SK-N-SH (cell line): ENCODE results near the gene ARID4B. TPM values are rescaled to one million over a fixed set of nuclear protein-coding genes. Genes with fewer than 3 reads are reported as not detected.
"Not testable (repeated sequence)": the region's sequence is repeated elsewhere in the genome, so short reads cannot be mapped to it uniquely, and the experiment has no call there.

Experiments used
- CTCF ChIA-PET: fragments of 300-600, 350-600 bp; formaldehyde crosslinking; extraction: SDS; loops from one replicate; lab custom pipeline; 2021; lab: Yijun Ruan, JAX
- POLR2A ChIA-PET: fragments of 350-600 bp; sonication (Branson Sonifier 250); formaldehyde crosslinking; extraction: SDS; loops from one replicate; lab custom pipeline; 2020; ENCODE audit warnings: antibody characterized with exemption, inconsistent platforms; lab: Yijun Ruan, JAX
- DNase-seq: peaks from one replicate; pipeline ENCODE4 v3.0.0; 2012
- H2AFZ ChIP-seq: fragments of 200-600 bp; sonication (generic); 2 replicates; pipeline ENCODE4 v1.8.1; 2016; ENCODE audit warnings: antibody characterized with exemption, mild to moderate bottlenecking, low read depth
- H3F3A ChIP-seq: fragments of 200-600 bp; sonication (generic); replicated peaks from 2 replicates; pipeline ENCODE3; 2016; ENCODE audit warnings: antibody characterized with exemption, mild to moderate bottlenecking; ENCODE audit not compliant: insufficient read depth
- H3K27ac ChIP-seq, 2 experiments: fragments of 200-500 bp in 1 of 2; fragments of 200-600 bp in 1 of 2; sonication (Bioruptor generic) in 1 of 2; sonication (generic), shearing (Covaris generic) in 1 of 2; 2 replicates each; pipeline versions ENCODE4 v1.5.1 to v1.6.1; 2014 to 2016; ENCODE audit warnings: low read depth in 2 of 2, inconsistent platforms in 1 of 2, low read length in 1 of 2, mild to moderate bottlenecking in 1 of 2, mixed read lengths in 1 of 2
- H3K27me3 ChIP-seq: fragments of 200-600 bp; sonication (generic), shearing (Covaris generic); 2 replicates; pipeline ENCODE4 v1.6.1; 2016; ENCODE audit warnings: mixed run types; ENCODE audit not compliant: insufficient read depth
- H3K36me3 ChIP-seq, 2 experiments: fragments of 200-500 bp in 1 of 2; fragments of 200-600 bp in 1 of 2; sonication (Bioruptor generic) in 1 of 2; sonication (generic) in 1 of 2; replicated peaks in 1 of 2; 2 replicates each; pipeline versions ENCODE3 to v1.5.1; 2014 to 2016; ENCODE audit warnings: low read length in 1 of 2, mild to moderate bottlenecking in 1 of 2; ENCODE audit not compliant: insufficient read depth in 2 of 2, control insufficient read depth in 1 of 2
- H3K4me1 ChIP-seq, 2 experiments: fragments of 200-500 bp in 1 of 2; fragments of 200-600 bp in 1 of 2; sonication (Bioruptor generic) in 1 of 2; sonication (generic), shearing (Covaris generic) in 1 of 2; 2 replicates each; pipeline versions ENCODE4 v1.5.1 to v1.6.1; 2014 to 2016; ENCODE audit warnings: low read depth in 1 of 2, low read length in 1 of 2, mixed run types in 1 of 2; ENCODE audit not compliant: insufficient read depth in 2 of 2, control insufficient read depth in 1 of 2
- H3K4me2 ChIP-seq: fragments of 200-600 bp; sonication (generic), shearing (Covaris generic); 2 replicates; pipeline ENCODE4 v1.6.1; 2017; ENCODE audit warnings: mixed run types
- H3K4me3 ChIP-seq, 2 experiments: fragments of 200-500 bp in 1 of 2; fragments of 200-600 bp in 1 of 2; sonication (Bioruptor generic) in 1 of 2; sonication (generic), shearing (Covaris generic) in 1 of 2; 2 replicates each; pipeline versions ENCODE4 v1.5.1 to v1.8.1; 2014 to 2016; ENCODE audit warnings: low read depth in 2 of 2, inconsistent platforms in 1 of 2, low read length in 1 of 2, mild to moderate bottlenecking in 1 of 2, mixed read lengths in 1 of 2, moderate library complexity in 1 of 2
- H3K79me2 ChIP-seq: fragments of 200-600 bp; sonication (generic); 2 replicates; pipeline ENCODE4 v1.8.1; 2017; ENCODE audit warnings: mild to moderate bottlenecking; ENCODE audit not compliant: insufficient read depth
- H3K9ac ChIP-seq: fragments of 200-600 bp; sonication (generic); 2 replicates; pipeline ENCODE4 v1.6.1; 2017; ENCODE audit warnings: mixed run types
- H3K9me2 ChIP-seq: fragments of 200-600 bp; sonication (generic); 2 replicates; pipeline ENCODE4 v1.6.1; 2017; ENCODE audit warnings: mixed run types
- H3K9me3 ChIP-seq: fragments of 200-600 bp; sonication (generic); 2 replicates; pipeline ENCODE4 v1.6.1; 2017; ENCODE audit warnings: mixed run types, mild to moderate bottlenecking, moderate library complexity
- H4K20me1 ChIP-seq: fragments of 200-600 bp; sonication (generic); 2 replicates; pipeline ENCODE4 v1.6.1; 2017; ENCODE audit warnings: mild to moderate bottlenecking, mixed run types; ENCODE audit not compliant: insufficient read depth
- CTCF ChIP-seq: fragments of 200-600 bp; sonication (generic); IDR thresholded peaks from 2 replicates; pipeline ENCODE4 v1.6.1; 2017; ENCODE audit warnings: antibody characterized with exemption, mild to moderate bottlenecking, moderate library complexity
- EZH2phosphoT487 ChIP-seq: fragments of 200-600 bp; sonication (generic); IDR thresholded peaks from 2 replicates; pipeline ENCODE4 v1.6.1; 2017; ENCODE audit warnings: low read depth, mixed run types, mild to moderate bottlenecking, antibody characterized with exemption, moderate library complexity, borderline replicate concordance
- FOSL2 ChIP-seq: IDR thresholded peaks from 2 replicates; pipeline ENCODE4 v1.4.0; 2012; ENCODE audit warnings: low read depth, mild to moderate bottlenecking, moderate library complexity, borderline replicate concordance
- FOXM1 ChIP-seq: IDR thresholded peaks from 2 replicates; pipeline ENCODE4 v1.4.0; 2012; ENCODE audit warnings: low read depth, mild to moderate bottlenecking
- NFIC ChIP-seq: IDR thresholded peaks from 2 replicates; pipeline ENCODE4 v1.4.0; 2012; ENCODE audit warnings: borderline replicate concordance
- NRF1 ChIP-seq: IDR thresholded peaks from 2 replicates; pipeline ENCODE4 v1.6.1; 2012; ENCODE audit warnings: low read depth, mild to moderate bottlenecking, low read length
- RCOR1 ChIP-seq: fragments of 150-350 bp; IDR thresholded peaks from 2 replicates; pipeline ENCODE4 v1.6.1; 2017; ENCODE audit warnings: antibody characterized with exemption, low read length
- TAF1 ChIP-seq: IDR thresholded peaks from 2 replicates; pipeline ENCODE4 v1.6.1; 2012; ENCODE audit warnings: low read depth, mild to moderate bottlenecking, low read length, moderate library complexity, borderline replicate concordance
- WGBS: methylation state at CpG from one replicate; pipeline ENCODE4 v1.1.6; 2017; ENCODE audit warnings: low lambda C conversion rate; 5-methylcytosine and 5-hydroxymethylcytosine counted together
- polyA plus RNA-seq, 3 experiments: library from polyadenylated mRNA; depleted of rRNA; stranded (reverse); fragments of >200 nt; gene quantifications; 2 replicates each; pipeline ENCODE4 v1.2.3, GENCODE V29; 2012

ARID4B gene
- polyA plus RNA-seq, 1 of the 3 experiments (the other 2 are of a cell fraction), result 4.4 TPM

GRCh38 chr1:235261243-235261642 lies 66.7 kb downstream of the ARID4B start (continued):
- no peak for TF ChIP-seq CTCF
- TF ChIP-seq TAF1, result no peak
- no peak for TF ChIP-seq NFIC
- no peak for TF ChIP-seq FOSL2
- no peak for TF ChIP-seq EZH2phosphoT487
- no peak for TF ChIP-seq FOXM1

DNA sequence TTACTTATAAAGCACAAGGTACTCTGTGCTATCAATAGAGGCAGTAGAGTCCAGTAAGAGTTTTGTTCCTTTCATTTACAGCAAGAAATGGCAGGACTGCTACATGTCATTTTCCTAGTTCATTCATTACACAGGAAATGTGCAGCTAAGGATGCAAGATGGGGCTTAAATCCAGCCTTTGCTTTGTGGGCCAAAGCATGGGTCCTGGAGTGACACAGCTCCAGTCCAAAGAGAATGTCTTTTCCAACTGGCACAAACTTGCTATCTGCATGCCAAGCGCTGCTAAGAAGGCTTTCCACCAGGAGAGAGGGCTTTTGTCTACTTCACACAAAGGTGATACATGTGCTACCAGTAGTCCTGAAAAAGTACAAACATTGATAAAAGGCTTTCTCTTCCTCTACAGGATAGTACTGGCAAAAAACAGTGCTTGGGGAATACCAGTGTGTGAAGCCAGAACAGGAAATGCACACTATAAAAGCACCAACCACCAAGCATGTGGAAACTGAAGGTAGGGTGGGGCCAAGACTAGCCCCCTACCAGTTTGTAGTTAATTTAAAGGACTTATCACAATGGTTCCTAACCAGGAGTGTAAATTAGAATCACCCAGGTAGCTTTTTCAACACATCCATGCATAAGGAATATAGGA lies 68.7 kb downstream of the ARID4B start:
- Histone ChIP-seq H3K4me1 (no peaks in the 10 kb centered on the region; a peak in 2 of 4 replicates), H3K36me3 (peaks cover 24 to 29% of the 10 kb centered on the region in 2 experiments), H2AFZ (no peak overlapping the region), H3F3A (peaks cover 13% of the 10 kb centered on the region), H3K4me3 (no peak overlapping the region), H3K27ac (peak overlapping the region in 1 of 2 experiments; percentile 11; a peak in 1 of 4 replicates), H3K27me3 (no peaks in the 10 kb centered on the region), H3K9ac (no peak overlapping the region), H3K9me3 (no peaks in the 10 kb centered on the region), H3K9me2 (no peaks in the 10 kb centered on the region), H4K20me1 (peaks cover 50% of the 10 kb centered on the region), H3K79me2 (peaks cover 85% of the 10 kb centered on the region), H3K4me2 (no peak overlapping the region)
- ChIA-PET CTCF (interaction anchor here (0.9 to 1.9 kb wide), 7 partner anchors 9 to 158 kb away, joined by 3 to 9 read pairs (median 4); no protein-coding TSS in a partner anchor), POLR2A (no interaction called here)
- 100% methylated on average over 1 of the region's 1 CpG for WGBS
- TF ChIP-seq FOSL2, result no peak
- TF ChIP-seq RCOR1, result no peak
- no peak for TF ChIP-seq NFIC
- TF ChIP-seq NRF1, result no peak
- DNase-seq, result no peak

DNA sequence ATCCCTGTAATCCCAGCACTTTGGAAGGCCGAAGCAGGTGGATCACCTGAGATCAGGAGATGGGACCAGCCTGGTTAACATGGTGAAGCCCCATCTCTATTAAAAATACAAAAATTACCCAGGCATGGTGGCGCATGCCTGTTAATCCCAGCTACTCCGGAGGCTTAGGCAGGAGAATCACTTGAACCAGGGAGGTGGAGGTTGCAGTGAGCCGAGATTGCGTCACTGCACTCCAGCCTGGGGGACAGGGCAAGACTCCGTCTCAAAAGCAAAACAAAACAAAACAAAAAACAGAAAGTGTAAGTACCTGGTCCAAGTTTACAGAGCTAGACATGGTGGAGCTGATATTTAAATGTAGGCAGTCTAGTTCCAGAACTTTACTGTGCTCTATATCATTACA lies 69.9 kb downstream of the ARID4B start:
- H3K9ac ChIP-seq, H3K9me2 ChIP-seq, H3K4me3 ChIP-seq, H3K27me3 ChIP-seq, H3K4me2 ChIP-seq, H3K27ac ChIP-seq, H3K4me1 ChIP-seq, DNase-seq, POLR2A ChIA-PET, H3K9me3 ChIP-seq, H2AFZ ChIP-seq: not testable (repeated sequence)
- Histone ChIP-seq H4K20me1 (peaks cover 38% of the 10 kb centered on the region), H3F3A (peaks cover 13% of the 10 kb centered on the region), H3K36me3 (peaks cover 24 to 29% of the 10 kb centered on the region in 2 experiments), H3K79me2 (peaks cover 74% of the 10 kb centered on the region)
- 98% methylated on average over 6 of the region's 6 CpGs for WGBS
- CTCF ChIA-PET, result interaction anchor here (0.8 to 1.9 kb wide), 8 partner anchors 8 to 159 kb away, joined by 3 to 9 read pairs (median 4); no protein-coding TSS in a partner anchor
